SH-SY5Y (cell line): ENCODE data around the gene LHX5.

ENCODE experiments used
- GATA2 ChIP-seq: IDR thresholded peaks from 2 replicates; pipeline ENCODE4 v1.6.1; 2011; ENCODE audit warnings: mild to moderate bottlenecking, low read depth, low read length
- GATA3 ChIP-seq: IDR thresholded peaks from 2 replicates; pipeline ENCODE4 v1.6.1; 2011; ENCODE audit warnings: low read depth, mild to moderate bottlenecking, low read length, moderate library complexity

Gene LHX5

GRCh38 chr12:113473400-113473799 lies 1.7 kb upstream of the LHX5 start:
- TF ChIP-seq GATA2 = no peak
- no peak for TF ChIP-seq GATA3

GRCh38 chr12:113472191-113473121 lies 785 bp upstream of the LHX5 start:
- TF ChIP-seq GATA2 (no peak), GATA3 (no peak)

- no peak for TF ChIP-seq GATA3
- no peak for TF ChIP-seq GATA2
Observed at GRCh38 chr12:113470871-113471618, 626 bp downstream of the LHX5 start.

GRCh38 chr12:113469949-113470743 lies 1.5 kb downstream of the LHX5 start:
- TF ChIP-seq GATA3 (no peak), GATA2 (no peak)

GRCh38 chr12:113469224-113469948 lies 2.3 kb downstream of the LHX5 start:
- TF ChIP-seq GATA2 = no peak
- TF ChIP-seq GATA3 = no peak

- TF ChIP-seq GATA3 = no peak
- TF ChIP-seq GATA2 = no peak
Observed at GRCh38 chr12:113468365-113469223, 3.1 kb downstream of the LHX5 start.

- TF ChIP-seq GATA3 (no peak), GATA2 (no peak)
Observed at GRCh38 chr12:113467502-113468364, 3.9 kb downstream of the LHX5 start.

- TF ChIP-seq GATA3 (no peak), GATA2 (no peak)
Observed at GRCh38 chr12:113467142-113467501, 4.5 kb downstream of the LHX5 start.

- no peak for TF ChIP-seq GATA2
- no peak for TF ChIP-seq GATA3
Observed at GRCh38 chr12:113466454-113467141, 5.1 kb downstream of the LHX5 start.

- no peak for TF ChIP-seq GATA3
- TF ChIP-seq GATA2 = no peak
Observed at GRCh38 chr12:113465808-113466453, 5.7 kb downstream of the LHX5 start.
